Thoracic aorta (tissue), 2 donors: Measurements from ENCODE around the gene RSAD2. TPM values are rescaled to one million over a fixed set of nuclear protein-coding genes. Genes with fewer than 3 reads are reported as not detected.

Experiments used
- ATAC-seq: fragments of 150-250 bp; one replicate; pipeline ENCODE4 v1.8.0; 2017; ENCODE audit warnings: low read depth; ENCODE audit not compliant: insufficient number of reproducible peaks, low FRiP score
- DNase-seq: peaks from one replicate; pipeline ENCODE4 v3.0.0-alpha.2; 2020; ENCODE audit warnings: low spot score
- H3K27ac ChIP-seq, 2 donors: fragments of 200-600 bp; sonication (generic); 1 replicate in 1 of 2; 2 replicates in 1 of 2; pipeline ENCODE4 v1.5.1; 2016; ENCODE audit warnings: mild to moderate bottlenecking in 2 of 2, moderate library complexity in 2 of 2
- H3K27me3 ChIP-seq: fragments of 200-600 bp; sonication (generic); replicated peaks from 2 replicates; pipeline ENCODE4 v1.6.0; 2016; ENCODE audit warnings: mild to moderate bottlenecking; ENCODE audit not compliant: insufficient read depth
- H3K36me3 ChIP-seq: fragments of 200-600 bp; sonication (generic); one replicate; pipeline ENCODE4 v1.5.1; 2016
- H3K4me1 ChIP-seq, 2 donors: fragments of 200-600 bp; sonication (generic); 1 replicate in 1 of 2; 2 replicates in 1 of 2; pipeline versions ENCODE4 v1.5.1 to v1.6.0; 2016; ENCODE audit warnings: low read depth in 2 of 2, mild to moderate bottlenecking in 1 of 2; ENCODE audit not compliant: control insufficient read depth in 1 of 2
- H3K4me3 ChIP-seq: fragments of 200-600 bp; sonication (generic); 2 replicates; pipeline ENCODE4 v1.5.1; 2016; ENCODE audit warnings: mild to moderate bottlenecking
- H3K9me3 ChIP-seq: fragments of 200-600 bp; sonication (generic); 2 replicates; pipeline ENCODE4 v1.5.1; 2016
- total RNA-seq, 2 donors: library from RNA; depleted of rRNA; stranded (reverse); fragments of >200 nt; gene quantifications; one replicate each; pipeline versions ENCODE4 v1.1.0 to v1.2.3, GENCODE V29; 2016
- TF ChIP-seq, protein P1 (sequence below): fragments of 200-600 bp; sonication (generic); IDR thresholded peaks from one replicate; pipeline ENCODE4 v1.5.1; 2019; ENCODE audit warnings: antibody characterized with exemption

Gene RSAD2
- total RNA-seq, 2 donors from 2014 or later = 11.3 to 11.8 TPM

GRCh38 chr2:6872394-6872793, 5.2 kb upstream of the RSAD2 start:
- Histone ChIP-seq H3K27ac (no peak overlapping the region), H3K4me3 (no peak overlapping the region), H3K36me3 (no peaks in the 10 kb centered on the region), H3K4me1 (peaks cover 0 to 16% of the 10 kb centered on the region in 2 donors), H3K27me3 (no peaks in the 10 kb centered on the region), H3K9me3 (no peaks in the 10 kb centered on the region)
- no peak for DNase-seq
- no peak for ATAC-seq
- TF ChIP-seq, protein P1, sequence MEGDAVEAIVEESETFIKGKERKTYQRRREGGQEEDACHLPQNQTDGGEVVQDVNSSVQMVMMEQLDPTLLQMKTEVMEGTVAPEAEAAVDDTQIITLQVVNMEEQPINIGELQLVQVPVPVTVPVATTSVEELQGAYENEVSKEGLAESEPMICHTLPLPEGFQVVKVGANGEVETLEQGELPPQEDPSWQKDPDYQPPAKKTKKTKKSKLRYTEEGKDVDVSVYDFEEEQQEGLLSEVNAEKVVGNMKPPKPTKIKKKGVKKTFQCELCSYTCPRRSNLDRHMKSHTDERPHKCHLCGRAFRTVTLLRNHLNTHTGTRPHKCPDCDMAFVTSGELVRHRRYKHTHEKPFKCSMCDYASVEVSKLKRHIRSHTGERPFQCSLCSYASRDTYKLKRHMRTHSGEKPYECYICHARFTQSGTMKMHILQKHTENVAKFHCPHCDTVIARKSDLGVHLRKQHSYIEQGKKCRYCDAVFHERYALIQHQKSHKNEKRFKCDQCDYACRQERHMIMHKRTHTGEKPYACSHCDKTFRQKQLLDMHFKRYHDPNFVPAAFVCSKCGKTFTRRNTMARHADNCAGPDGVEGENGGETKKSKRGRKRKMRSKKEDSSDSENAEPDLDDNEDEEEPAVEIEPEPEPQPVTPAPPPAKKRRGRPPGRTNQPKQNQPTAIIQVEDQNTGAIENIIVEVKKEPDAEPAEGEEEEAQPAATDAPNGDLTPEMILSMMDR = no peak

GRCh38 chr2:6874032-6874431, 3.5 kb upstream of the RSAD2 start:
- Histone ChIP-seq H3K9me3 (no peaks in the 10 kb centered on the region), H3K27me3 (no peaks in the 10 kb centered on the region), H3K4me1 (peaks cover 0 to 27% of the 10 kb centered on the region in 2 donors), H3K4me3 (no peak overlapping the region), H3K27ac (no peak overlapping the region), H3K36me3 (no peaks in the 10 kb centered on the region)
- ATAC-seq (no peak), DNase-seq (no peak)
- TF ChIP-seq, protein P1 = no peak

GRCh38 chr2:6876309-6876708, 1.3 kb upstream of the RSAD2 start:
- peaks cover 0 to 24% of the 10 kb centered on the region in 2 donors for H3K4me1 ChIP-seq
- no peaks in the 10 kb centered on the region for H3K36me3 ChIP-seq
- ATAC-seq (no peak), DNase-seq (no peak)
- H3K27ac ChIP-seq = no peak overlapping the region
- TF ChIP-seq, protein P1 = no peak
- no peak overlapping the region for H3K4me3 ChIP-seq
- no peaks in the 10 kb centered on the region for H3K27me3 ChIP-seq
- no peaks in the 10 kb centered on the region for H3K9me3 ChIP-seq

- Histone ChIP-seq H3K27ac (no peak overlapping the region), H3K4me3 (no peak overlapping the region), H3K27me3 (no peaks in the 10 kb centered on the region), H3K4me1 (peaks cover 0 to 22% of the 10 kb centered on the region in 2 donors), H3K36me3 (no peaks in the 10 kb centered on the region), H3K9me3 (no peaks in the 10 kb centered on the region)
- ATAC-seq (no peak), DNase-seq (no peak)
- TF ChIP-seq, protein P1 = no peak
Observed at GRCh38 chr2:6878549-6878948, 972 bp downstream of the RSAD2 start.

GRCh38 chr2:6879011-6879410, 1.4 kb downstream of the RSAD2 start:
- no peak for DNase-seq
- TF ChIP-seq, protein P1 = no peak
- no peaks in the 10 kb centered on the region for H3K27me3 ChIP-seq
- H3K4me3 ChIP-seq = no peak overlapping the region
- ATAC-seq = no peak
- H3K27ac ChIP-seq = no peak overlapping the region
- no peaks in the 10 kb centered on the region for H3K36me3 ChIP-seq
- H3K4me1 ChIP-seq = peaks cover 0 to 22% of the 10 kb centered on the region in 2 donors
- no peaks in the 10 kb centered on the region for H3K9me3 ChIP-seq
